NCI-H524 (cell line): ENCODE measurements around the gene UGT1A9.
"Not testable (repeated sequence)": the region's sequence is repeated elsewhere in the genome, so short reads cannot be mapped to it uniquely, and the experiment has no call there.

ENCODE experiments used
- DNase-seq, 2 experiments: peaks; one replicate each; lab custom pipeline; 2025; lab: John Stamatoyannopoulos, UW

Gene UGT1A9

DNA sequence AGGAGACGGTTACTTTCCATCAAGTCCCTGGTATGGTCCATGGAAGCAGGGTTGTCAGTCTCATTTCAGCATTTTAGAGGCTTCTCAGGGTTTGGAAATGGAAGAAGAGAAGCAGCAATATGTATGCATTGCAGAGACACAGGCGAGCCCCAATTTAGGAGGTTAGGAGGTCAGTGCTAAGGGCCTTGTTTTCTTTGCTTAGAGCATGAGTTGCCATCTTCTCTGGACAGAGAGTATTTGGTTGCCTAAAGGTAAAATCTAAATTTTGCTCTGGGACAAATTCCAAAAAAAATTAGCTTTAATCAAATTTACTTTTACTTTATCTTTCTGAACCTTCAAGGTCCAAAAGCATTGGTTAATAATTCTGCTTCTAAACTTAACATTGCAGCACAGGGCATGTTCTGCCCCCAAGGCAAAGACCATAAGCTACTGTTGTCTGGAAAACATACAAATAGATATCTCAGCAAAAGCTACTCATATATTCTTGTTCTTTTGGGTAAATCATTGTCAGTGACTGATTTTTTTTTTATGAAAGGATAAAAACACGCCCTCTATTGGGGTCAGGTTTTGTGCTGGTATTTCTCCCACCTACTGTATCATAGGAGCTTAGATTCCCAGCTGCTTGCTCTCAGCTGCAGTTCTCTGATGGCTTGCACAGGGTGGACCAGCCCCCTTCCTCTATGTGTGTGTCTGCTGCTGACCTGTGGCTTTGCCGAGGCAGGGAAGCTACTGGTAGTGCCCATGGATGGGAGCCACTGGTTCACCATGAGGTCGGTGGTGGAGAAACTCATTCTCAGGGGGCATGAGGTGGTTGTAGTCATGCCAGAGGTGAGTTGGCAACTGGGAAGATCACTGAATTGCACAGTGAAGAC, at the start of gene UGT1A9:
Gene UGT1A9 (plus strand): TSS at position 609 of the 872 bp plus-strand sequence. CDS start 37 bp downstream, at position 646.
- no peak for DNase-seq

- DNase-seq = no peak
These were observed 44.2 kb upstream of the UGT1A9 start for GRCh38 chr2:233627331-233628025.

DNA sequence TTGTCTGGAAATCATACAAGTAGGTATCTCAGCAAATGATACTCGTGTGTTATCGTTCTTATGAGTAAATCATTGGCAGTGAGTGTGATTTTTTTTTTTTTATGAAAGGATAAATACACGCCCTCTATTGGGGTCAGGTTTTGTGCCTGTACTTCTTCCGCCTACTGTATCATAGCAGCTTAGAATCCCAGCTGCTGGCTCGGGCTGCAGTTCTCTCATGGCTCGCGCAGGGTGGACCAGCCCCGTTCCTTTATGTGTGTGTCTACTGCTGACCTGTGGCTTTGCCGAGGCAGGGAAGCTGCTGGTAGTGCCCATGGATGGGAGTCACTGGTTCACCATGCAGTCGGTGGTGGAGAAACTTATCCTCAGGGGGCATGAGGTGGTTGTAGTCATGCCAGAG, 35.4 kb upstream of the UGT1A9 start, which contains the start of gene UGT1A10:
Gene UGT1A10 (plus strand): TSS at position 143 of the 400 bp plus-strand sequence. CDS start 75 bp downstream, at position 218.
- not testable (repeated sequence) for DNase-seq

- DNase-seq = peak in 1 of 2 experiments; percentile 43
These were observed 32.9 kb upstream of the UGT1A9 start for GRCh38 chr2:233638836-233639235.

DNA sequence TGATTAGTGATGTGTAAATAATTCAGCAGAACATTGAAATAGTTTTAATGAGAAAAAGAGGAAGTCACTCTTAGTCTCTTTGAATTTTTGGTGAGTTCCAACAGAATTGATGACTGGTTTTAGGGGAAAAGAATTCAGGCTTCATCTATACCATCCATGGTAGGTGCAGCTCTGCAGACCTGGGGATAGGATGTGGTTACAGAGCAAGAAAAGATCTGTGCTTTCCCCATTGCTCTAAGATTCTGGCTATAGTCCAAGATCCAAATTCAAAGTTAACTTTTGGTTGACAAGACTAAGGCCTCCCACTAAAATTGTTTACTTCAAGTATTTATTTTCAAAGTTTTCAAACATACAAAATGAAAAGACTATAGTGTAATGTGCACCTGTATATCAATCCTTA, 31.8 kb upstream of the UGT1A9 start:
- peak in 1 of 2 experiments; percentile 56 for DNase-seq

GRCh38 chr2:233643128-233643527, 28.6 kb upstream of the UGT1A9 start:
- DNase-seq = peak in 1 of 2 experiments; percentile 2

DNA sequence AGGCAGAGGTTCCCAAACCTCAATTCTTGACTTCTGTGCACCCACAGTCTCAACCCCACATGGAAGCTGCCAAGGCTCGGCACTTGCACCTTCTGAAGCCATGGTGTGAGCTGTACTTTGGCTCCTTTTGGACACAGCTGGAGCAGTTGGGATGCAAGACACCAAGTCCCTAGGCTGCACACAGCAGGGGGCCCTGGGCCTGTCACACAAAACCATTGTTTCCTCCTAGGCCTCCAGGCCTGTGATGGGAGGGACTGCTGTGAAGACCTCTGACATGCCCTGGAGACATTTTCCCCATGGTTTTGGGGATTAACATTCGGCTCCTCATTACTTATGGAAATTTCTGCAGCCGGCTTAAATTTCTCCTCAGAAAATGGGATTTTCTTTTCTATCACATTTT, 25.7 kb upstream of the UGT1A9 start:
- not testable (repeated sequence) for DNase-seq

DNA sequence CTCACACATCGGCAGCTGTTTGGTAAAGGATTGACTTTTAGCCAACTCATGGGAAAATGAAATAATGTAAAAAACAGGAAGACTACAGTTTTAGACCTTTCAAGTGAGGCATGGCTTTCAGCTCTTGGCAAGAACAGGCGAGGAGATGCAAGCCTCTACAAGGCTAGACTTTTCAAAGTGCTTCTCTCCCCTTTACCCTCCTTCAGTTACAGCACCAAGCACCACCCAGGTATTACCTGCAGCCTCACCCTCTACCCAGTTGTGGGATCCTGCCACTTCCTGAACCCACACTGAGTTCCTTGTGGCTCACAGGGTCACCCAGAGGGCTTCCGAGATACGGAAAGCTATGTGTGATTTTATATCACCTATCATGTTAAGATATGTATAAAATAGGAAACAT, 20.7 kb upstream of the UGT1A9 start:
- no peak for DNase-seq

- DNase-seq = no peak
These were observed 20.3 kb upstream of the UGT1A9 start for GRCh38 chr2:233651430-233651829.

- DNase-seq = no peak
These were observed 17.2 kb upstream of the UGT1A9 start for GRCh38 chr2:233654501-233654900.

GRCh38 chr2:233655043-233655442, 16.7 kb upstream of the UGT1A9 start:
- DNase-seq = no peak

- DNase-seq = not testable (repeated sequence)
These were observed 15.8 kb upstream of the UGT1A9 start for GRCh38 chr2:233655943-233656342.

GRCh38 chr2:233656443-233656842, 15.3 kb upstream of the UGT1A9 start:
- no peak for DNase-seq

DNA sequence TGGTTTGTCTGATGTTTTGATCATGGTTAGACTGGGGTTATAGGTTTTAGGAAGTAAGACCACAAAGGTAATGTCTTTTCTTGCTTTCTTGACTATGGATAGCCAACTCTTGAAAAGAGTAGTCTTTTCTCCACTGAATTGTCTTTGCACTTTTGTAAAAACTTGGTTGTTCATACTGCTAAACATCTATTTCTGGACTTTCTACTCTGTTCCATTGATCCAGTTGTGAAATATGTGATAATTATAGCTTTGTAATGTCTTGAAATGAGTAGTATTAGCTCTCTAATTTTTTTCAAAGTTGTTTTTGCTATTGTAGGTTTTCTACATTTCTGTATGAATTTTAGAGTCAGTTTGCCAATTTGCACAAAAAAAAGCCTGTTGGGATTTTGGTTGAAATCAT, 13.1 kb upstream of the UGT1A9 start:
- no peak for DNase-seq

DNA sequence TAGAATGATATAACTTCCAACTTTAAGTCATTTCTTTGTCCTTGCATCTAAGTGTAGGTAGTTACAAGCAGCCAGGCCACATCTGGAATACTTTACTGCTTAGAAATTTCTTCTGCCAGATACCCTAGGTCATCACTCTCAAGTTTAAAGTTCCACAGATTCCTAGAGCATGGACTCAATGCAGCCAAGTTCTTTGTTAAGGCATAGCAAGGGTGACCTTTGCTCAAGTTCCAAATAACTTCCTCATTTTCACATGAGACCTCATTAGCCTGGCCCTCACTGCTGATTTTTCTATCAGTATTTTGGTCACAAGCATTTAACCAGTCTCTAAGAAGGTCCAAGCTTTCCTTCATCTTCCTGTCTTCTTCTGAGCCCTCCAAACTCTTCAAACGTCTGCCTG, 7.8 kb upstream of the UGT1A9 start:
- DNase-seq = no peak

DNA sequence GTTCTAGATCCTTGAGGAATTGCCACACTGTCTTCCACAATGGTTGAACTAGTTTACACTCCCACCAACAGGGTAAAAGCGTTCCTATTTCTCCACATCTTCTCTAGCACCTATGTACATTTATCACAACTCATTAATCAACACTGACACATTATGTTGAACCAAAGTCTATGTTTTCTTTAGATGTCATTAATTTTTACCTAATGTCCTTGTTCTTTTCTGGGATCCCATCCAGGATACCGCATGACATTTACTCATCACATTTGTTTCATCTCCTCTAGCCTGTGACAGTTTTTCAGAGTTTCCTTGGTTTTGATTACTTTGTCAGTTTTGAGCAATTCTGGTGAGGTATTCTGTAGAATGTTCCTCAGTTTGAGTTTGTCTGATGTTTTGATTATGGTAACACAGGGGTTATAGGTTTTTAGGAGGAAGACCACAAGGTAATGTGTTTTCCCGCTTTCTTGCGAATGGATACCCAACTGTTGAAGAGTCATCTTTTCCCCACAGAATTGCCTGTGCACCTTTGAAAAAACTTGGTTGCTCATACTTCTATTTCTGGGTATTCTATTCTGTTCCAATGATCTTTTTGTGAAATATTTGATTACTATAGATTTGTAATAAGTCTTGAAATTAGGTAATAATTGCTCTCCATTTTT, 3.0 kb upstream of the UGT1A9 start:
- DNase-seq = no peak

DNA sequence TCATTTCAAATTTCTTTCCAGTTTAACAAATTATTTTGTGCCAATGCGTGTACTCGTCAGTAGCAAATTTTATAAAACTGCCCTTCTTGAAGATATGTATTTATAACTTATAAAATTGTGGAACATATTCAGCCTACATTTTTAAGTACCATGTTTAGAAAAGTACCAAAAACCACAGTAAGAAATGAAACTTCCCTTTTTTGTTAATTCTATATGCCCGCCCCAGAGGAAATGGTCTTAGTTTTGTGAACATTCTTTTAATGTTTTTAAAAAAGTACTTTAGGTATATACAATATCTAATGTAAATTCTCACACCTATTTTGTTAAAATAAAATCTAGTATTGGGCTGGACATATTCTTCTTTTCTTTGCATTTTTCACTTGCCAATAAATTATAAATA, 1.2 kb downstream of the UGT1A9 start:
- no peak for DNase-seq

DNA sequence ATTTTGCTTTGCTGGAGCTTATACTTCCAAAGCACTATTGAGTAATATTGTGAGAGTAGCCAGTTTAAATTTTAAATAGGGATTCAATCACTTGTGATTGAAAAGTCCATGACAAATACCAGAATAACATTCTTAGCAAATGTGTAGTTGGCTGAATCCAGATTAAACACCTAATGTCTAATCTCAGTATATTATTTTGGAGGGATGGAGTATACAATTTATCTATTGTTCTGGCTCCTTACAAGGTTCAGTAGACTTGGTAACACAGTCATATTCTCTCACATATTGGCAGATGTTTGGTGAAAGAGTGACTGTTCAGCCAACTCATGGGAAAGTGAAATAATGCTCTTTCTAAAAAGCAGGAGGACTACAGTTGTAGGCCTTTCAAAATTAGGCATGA, 2.2 kb downstream of the UGT1A9 start:
- no peak for DNase-seq

- no peak for DNase-seq
These were observed 2.6 kb downstream of the UGT1A9 start for GRCh38 chr2:233674314-233674713.

- DNase-seq = peak; percentile 70 to 86
These were observed 3.3 kb downstream of the UGT1A9 start for GRCh38 chr2:233674995-233675394.

GRCh38 chr2:233676046-233676445, 4.3 kb downstream of the UGT1A9 start:
- DNase-seq = no peak

GRCh38 chr2:233679196-233679595, 7.5 kb downstream of the UGT1A9 start:
- no peak for DNase-seq
